Measurements from ENCODE around the gene FAM131C.
"Not testable (repeated sequence)": the region's sequence is repeated elsewhere in the genome, so short reads cannot be mapped to it uniquely, and the experiment has no call there.

FAM131C gene

GRCh38 chr1:16058394-16059120 lies 14.9 kb downstream of the FAM131C start:
- DNase-seq (ENCODE audit: low spot score) = not testable (repeated sequence)

GRCh38 chr1:16057314-16057915 lies 16.0 kb downstream of the FAM131C start:
- DNase-seq (ENCODE audit: low spot score) = not testable (repeated sequence)

- not testable (repeated sequence) for DNase-seq (ENCODE audit: low spot score)
Observed at GRCh38 chr1:16056521-16056912, 16.9 kb downstream of the FAM131C start.

GRCh38 chr1:16055613-16056520 lies 17.6 kb downstream of the FAM131C start:
- peak; percentile 71 for DNase-seq (ENCODE audit: low spot score)

- no peak for DNase-seq (ENCODE audit: low spot score)
Observed at GRCh38 chr1:16054598-16055540, 18.6 kb downstream of the FAM131C start.

- no peak for DNase-seq (ENCODE audit: low spot score)
Observed at GRCh38 chr1:16053781-16054502, 19.5 kb downstream of the FAM131C start.

GRCh38 chr1:16051949-16052348 lies 21.5 kb downstream of the FAM131C start:
- not testable (repeated sequence) for DNase-seq (ENCODE audit: low spot score)

GRCh38 chr1:16051039-16051438 lies 22.4 kb downstream of the FAM131C start:
- no peak for DNase-seq (ENCODE audit: low spot score)

- no peak for DNase-seq (ENCODE audit: low spot score)
Observed at GRCh38 chr1:16050328-16050727, 23.1 kb downstream of the FAM131C start.

- DNase-seq (ENCODE audit: low spot score) = no peak
Observed at GRCh38 chr1:16048573-16049189, 24.8 kb downstream of the FAM131C start.

GRCh38 chr1:16047791-16048475 lies 25.5 kb downstream of the FAM131C start:
- DNase-seq (ENCODE audit: low spot score) = no peak

- DNase-seq (ENCODE audit: low spot score) = peak; percentile 26
Observed at GRCh38 chr1:16046842-16047241, 26.6 kb downstream of the FAM131C start.

- DNase-seq (ENCODE audit: low spot score) = no peak
Observed at GRCh38 chr1:16043950-16044349, 29.5 kb downstream of the FAM131C start.

GRCh38 chr1:16043521-16043920 lies 29.9 kb downstream of the FAM131C start, which contains the start of gene CLCNKB:
Gene CLCNKB, plus strand, starts transcription at chr1:16043782. Its CDS starts 711 bp downstream, at chr1:16044493.
- no peak for DNase-seq (ENCODE audit: low spot score)

GRCh38 chr1:16042654-16043053 lies 30.8 kb downstream of the FAM131C start:
- DNase-seq (ENCODE audit: low spot score) = not testable (repeated sequence)

- no peak for DNase-seq (ENCODE audit: low spot score)
Observed at GRCh38 chr1:16042096-16042495, 31.4 kb downstream of the FAM131C start.

GRCh38 chr1:16041200-16041599 lies 32.3 kb downstream of the FAM131C start:
- no peak for DNase-seq (ENCODE audit: low spot score)

- DNase-seq (ENCODE audit: low spot score) = not testable (repeated sequence)
Observed at GRCh38 chr1:16039871-16040270, 33.6 kb downstream of the FAM131C start.

- DNase-seq (ENCODE audit: low spot score) = no peak
Observed at GRCh38 chr1:16038620-16038912, 34.9 kb downstream of the FAM131C start.

GRCh38 chr1:16036461-16036860 lies 37.0 kb downstream of the FAM131C start:
- not testable (repeated sequence) for DNase-seq (ENCODE audit: low spot score)
